ELF-1 (cell line): ENCODE data around the gene DNAH14.

Experiments
- DNase-seq: peaks from one replicate; pipeline ENCODE4 v3.0.0-alpha.2; 2016; ENCODE audit warnings: low read depth, low spot score

Gene DNAH14

GRCh38 chr1:225406976-225407725 is 477.7 kb downstream of the DNAH14 start:
- DNase-seq: no peak

GRCh38 chr1:225407755-225408154 is 478.3 kb downstream of the DNAH14 start:
- no peak for DNase-seq

- DNase-seq: no peak
Observed at GRCh38 chr1:225408249-225408648, 478.8 kb downstream of the DNAH14 start.

GRCh38 chr1:225409051-225409450 is 479.6 kb downstream of the DNAH14 start:
- no peak for DNase-seq

GRCh38 chr1:225410036-225410435 is 480.6 kb downstream of the DNAH14 start:
- no peak for DNase-seq

GRCh38 chr1:225412321-225412720 is 482.8 kb downstream of the DNAH14 start:
- DNase-seq: no peak

- DNase-seq: no peak
Observed at GRCh38 chr1:225412803-225413351, 483.4 kb downstream of the DNAH14 start.

- no peak for DNase-seq
Observed at GRCh38 chr1:225413708-225414375, 484.4 kb downstream of the DNAH14 start.

- DNase-seq: no peak
Observed at GRCh38 chr1:225415307-225415706, 485.8 kb downstream of the DNAH14 start.

- DNase-seq: no peak
Observed at GRCh38 chr1:225415967-225416745, 486.7 kb downstream of the DNAH14 start.

GRCh38 chr1:225418059-225418458 is 488.6 kb downstream of the DNAH14 start:
- no peak for DNase-seq

- peak; percentile 37 for DNase-seq
Observed at GRCh38 chr1:225418598-225418997, 489.1 kb downstream of the DNAH14 start.

- no peak for DNase-seq
Observed at GRCh38 chr1:225422031-225422605, 492.6 kb downstream of the DNAH14 start.

GRCh38 chr1:225422795-225423517 is 493.5 kb downstream of the DNAH14 start:
- no peak for DNase-seq

GRCh38 chr1:225423518-225423855 is 494.0 kb downstream of the DNAH14 start:
- DNase-seq: peak; percentile 20

- DNase-seq: no peak
Observed at GRCh38 chr1:225424562-225425200, 495.2 kb downstream of the DNAH14 start.

- peak; percentile 45 for DNase-seq
Observed at GRCh38 chr1:225425201-225425786, 495.8 kb downstream of the DNAH14 start.

GRCh38 chr1:225426395-225427234 is 497.1 kb downstream of the DNAH14 start:
- DNase-seq: no peak
